Measurements from ENCODE around the gene LSP1.

Gene LSP1

GRCh38 chr11:1917523-1918435, 64.9 kb downstream of the LSP1 start:
- DNase-seq (ENCODE audit: low read depth) = no peak

GRCh38 chr11:1918436-1919315, 65.8 kb downstream of the LSP1 start:
- no peak for DNase-seq (ENCODE audit: low read depth)

GRCh38 chr11:1919391-1920127, 66.7 kb downstream of the LSP1 start, which contains the start of gene TNNT3:
TNNT3 (plus strand) TSS chr11:1919703; CDS start chr11:1922875, 3,172 bp downstream.
- DNase-seq (ENCODE audit: low read depth) = no peak

- DNase-seq (ENCODE audit: low read depth) = no peak
Observed at GRCh38 chr11:1920128-1920908, 67.4 kb downstream of the LSP1 start.

- DNase-seq (ENCODE audit: low read depth) = no peak
Observed at GRCh38 chr11:1920909-1921573, 68.2 kb downstream of the LSP1 start.

- DNase-seq (ENCODE audit: low read depth) = no peak
Observed at GRCh38 chr11:1921574-1922141, 68.8 kb downstream of the LSP1 start.

GRCh38 chr11:1922481-1923081, 69.7 kb downstream of the LSP1 start:
- DNase-seq (ENCODE audit: low read depth) = no peak

- no peak for DNase-seq (ENCODE audit: low read depth)
Observed at GRCh38 chr11:1923201-1923956, 70.5 kb downstream of the LSP1 start.

GRCh38 chr11:1924181-1924580, 71.3 kb downstream of the LSP1 start:
- no peak for DNase-seq (ENCODE audit: low read depth)

GRCh38 chr11:1924646-1925372, 71.9 kb downstream of the LSP1 start:
- no peak for DNase-seq (ENCODE audit: low read depth)

- no peak for DNase-seq (ENCODE audit: low read depth)
Observed at GRCh38 chr11:1925373-1926155, 72.7 kb downstream of the LSP1 start.

- no peak for DNase-seq (ENCODE audit: low read depth)
Observed at GRCh38 chr11:1926156-1927025, 73.5 kb downstream of the LSP1 start.

GRCh38 chr11:1927026-1927847, 74.4 kb downstream of the LSP1 start:
- DNase-seq (ENCODE audit: low read depth) = no peak

- DNase-seq (ENCODE audit: low read depth) = no peak
Observed at GRCh38 chr11:1927848-1928469, 75.1 kb downstream of the LSP1 start.

GRCh38 chr11:1928470-1928890, 75.6 kb downstream of the LSP1 start:
- DNase-seq (ENCODE audit: low read depth) = no peak
